ENCODE data around the gene ZNF644.
"Not testable (repeated sequence)": the region's sequence is repeated elsewhere in the genome, so short reads cannot be mapped to it uniquely, and the experiment has no call there.

ZNF644 gene

DNA sequence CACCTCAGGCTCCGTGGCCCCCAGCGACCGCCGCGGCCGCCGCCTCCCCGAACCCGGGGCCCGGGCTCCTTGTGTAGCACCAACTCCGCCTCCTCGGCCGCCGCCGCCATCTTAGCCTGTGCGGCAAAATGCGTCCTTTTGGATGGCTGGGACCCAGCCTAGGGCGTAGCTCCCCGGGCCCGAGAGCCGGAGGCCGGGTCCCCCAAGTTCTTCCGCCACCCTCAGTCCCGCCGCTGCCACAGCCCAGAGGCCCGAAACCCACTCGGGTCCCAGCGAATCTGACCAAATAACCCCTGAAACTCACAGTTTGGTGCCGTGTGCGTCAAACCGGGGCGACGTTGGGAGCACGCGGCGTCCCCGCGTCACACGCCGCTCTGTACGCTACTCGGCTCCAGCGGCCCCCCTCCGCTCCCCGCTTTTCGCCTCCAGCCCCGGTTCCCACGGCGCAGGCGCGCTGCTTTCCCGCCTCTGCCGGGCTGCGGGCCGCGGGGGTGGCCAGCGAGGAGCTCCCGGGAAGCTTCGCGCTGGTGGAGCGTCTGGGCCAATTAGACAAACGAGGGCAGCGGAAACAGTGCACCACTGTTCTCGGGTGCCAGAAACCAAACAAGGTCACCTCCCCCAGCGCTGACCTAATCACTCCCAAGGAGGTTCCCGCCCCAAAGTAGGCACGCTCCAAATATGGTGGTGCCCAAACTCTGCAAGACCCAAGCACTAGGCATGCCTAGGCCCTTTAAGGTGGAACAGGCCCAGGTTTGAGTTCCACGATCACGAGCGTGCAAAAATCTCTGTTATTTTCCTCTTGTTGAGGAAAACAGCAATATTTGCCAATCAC, at the start of gene ZNF644:
Gene ZNF644, minus strand, starts transcription at position 350 of the 832 bp plus-strand sequence. CDS start 39,682 bp downstream, outside the sequence.
- DNase-seq (ENCODE audit: low read depth, low spot score), result peak; percentile 65

DNA sequence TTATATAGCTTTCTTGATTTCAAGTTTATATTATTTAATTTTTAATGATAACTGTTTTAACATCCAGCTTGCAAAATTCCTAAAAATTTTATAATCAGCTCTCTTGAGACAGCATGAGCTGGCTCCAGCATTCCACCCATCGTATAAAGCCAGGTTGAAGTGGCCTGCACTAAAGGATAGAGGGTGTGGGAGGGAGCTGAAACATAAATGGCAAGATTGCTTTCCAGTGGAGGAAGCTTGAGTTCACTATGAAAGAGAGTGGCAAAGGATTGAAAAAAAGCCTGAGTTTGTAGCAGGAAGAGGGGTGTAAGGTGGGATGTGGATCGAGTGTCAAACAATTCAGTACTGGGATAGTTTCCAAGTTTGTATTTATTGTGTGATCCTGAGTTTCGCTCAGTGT, 48.5 kb upstream of the ZNF644 start:
- DNase-seq (ENCODE audit: low read depth, low spot score), result no peak

DNA sequence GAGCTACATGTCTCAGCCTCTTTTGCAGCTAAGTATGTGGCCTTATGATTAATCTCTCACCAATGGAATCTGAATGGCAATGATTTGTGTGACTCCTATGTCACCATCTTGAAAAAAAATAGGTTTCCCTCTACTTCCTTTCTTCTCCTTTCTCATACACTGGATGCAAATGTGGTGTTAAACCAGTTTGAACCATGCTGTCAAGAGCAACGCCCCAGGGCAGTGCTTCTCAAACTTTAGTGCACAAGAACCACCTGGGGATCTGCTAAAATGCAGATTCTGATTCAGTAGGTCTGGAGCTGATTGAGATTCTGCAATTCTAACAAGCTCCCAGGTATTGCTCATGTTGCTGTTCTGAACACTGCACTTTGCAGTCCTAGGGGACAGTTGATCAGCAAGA, 44.7 kb upstream of the ZNF644 start:
- DNase-seq (ENCODE audit: low read depth, low spot score), result no peak

DNA sequence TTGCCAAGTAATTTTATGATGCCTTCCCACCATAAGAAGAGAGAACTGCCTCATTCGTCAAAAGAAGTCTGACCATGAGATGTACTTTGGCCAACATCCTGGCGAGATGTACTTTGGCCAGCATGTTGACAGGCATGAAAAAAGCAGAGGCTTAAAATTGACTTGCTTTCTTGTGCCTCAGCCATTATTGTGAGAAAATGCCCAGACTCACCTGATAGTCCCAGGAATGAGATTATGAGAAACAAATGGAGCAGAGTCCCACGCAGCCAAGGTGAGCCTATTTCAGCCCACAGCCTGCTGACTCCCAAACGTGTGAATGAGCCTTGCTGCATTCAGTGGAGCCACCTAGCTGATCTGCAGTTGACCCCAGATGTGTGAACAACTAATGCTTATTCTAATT, 43.5 kb upstream of the ZNF644 start:
- DNase-seq (ENCODE audit: low read depth, low spot score), result no peak

DNA sequence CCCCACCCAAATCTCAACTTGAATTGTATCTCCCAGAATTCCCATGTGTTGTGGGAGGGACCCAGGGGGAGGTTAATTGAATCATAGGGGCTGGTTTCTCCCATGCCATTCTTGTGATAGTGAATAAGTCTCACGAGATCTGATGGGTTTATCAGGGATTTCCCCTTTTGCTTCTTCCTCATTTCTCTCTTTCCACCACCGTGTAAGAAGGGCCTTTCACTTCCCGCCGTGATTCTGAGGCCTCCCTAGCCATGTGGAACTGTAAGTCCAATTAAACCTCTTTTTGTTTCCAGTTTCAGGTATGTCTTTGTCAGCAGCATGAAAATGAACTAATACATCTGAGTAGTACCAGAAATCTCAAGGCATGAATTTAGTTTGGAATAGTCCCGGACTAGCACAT, 41.6 kb upstream of the ZNF644 start:
- not testable (repeated sequence) for DNase-seq (ENCODE audit: low read depth, low spot score)

DNA sequence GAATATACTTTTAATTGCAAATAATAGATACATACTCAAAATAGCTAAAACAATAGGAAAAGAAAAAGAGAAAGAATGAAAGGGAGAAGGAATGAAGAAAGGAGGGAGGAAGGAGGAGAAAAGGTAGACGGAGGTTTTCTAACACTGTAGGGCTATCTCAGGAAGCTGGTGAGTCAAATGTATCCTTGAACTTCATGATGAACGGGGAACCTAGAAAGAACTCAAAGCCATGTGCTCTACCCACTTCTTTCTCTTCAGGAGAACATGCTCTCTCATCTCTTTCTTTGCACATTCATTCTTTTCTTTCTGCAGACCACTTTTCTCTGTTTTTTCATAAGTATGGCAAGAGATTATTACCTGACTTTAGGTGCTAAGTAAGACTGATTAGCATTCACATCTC, 37.3 kb upstream of the ZNF644 start:
- no peak for DNase-seq (ENCODE audit: low read depth, low spot score)

DNA sequence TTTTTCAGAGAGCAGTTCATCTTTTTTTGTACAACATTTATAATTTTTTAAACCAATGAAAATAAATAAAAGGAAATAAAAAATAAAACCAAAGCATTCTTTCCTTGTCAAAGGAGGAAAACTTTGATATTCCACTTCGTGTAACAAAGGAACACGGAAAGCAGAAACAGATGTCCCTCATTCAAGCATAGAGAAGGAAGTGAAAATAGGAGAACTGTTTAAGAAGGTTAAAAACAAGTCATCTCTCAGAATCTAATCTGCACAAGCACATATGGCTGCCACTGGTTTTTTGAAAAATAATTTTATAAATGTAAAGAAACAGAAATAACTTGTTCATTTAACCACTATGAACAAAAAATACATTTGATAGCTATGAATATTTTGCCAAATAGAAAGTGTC, 35.9 kb upstream of the ZNF644 start:
- no peak for DNase-seq (ENCODE audit: low read depth, low spot score)

DNA sequence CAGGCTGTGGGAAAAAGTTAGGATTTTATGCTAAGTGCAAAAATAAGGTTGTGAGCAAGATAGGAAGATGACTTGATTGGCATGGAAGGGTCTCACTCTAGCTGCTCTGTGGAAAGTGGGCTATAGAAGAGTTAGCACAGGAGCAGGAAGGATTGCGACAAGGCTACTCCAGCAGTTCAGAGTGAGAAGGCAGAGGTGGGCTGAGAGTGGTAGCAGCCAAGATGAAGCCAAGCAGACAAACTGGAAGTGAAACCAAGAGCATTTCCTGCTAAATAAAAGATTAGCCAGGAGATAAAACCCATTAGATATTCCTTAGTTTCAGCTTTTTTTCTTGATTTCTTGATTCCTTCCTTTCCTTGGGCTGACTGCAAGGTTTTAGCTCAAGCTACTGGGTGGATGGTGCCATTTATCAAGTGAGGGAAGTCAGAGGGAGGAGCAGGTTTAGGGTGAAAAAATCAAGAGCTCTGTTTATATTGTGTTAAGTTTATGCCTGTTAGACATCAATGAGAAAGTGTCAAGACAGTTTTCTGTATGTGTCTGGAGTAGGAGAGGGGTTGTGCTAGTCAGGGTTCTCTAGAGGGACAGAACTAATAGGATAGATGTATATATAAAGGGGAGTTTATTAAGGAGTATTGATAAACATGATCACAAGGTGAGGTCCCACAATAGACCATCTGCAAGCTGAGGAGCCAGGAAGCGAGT, 33.1 kb upstream of the ZNF644 start:
- no peak for DNase-seq (ENCODE audit: low read depth, low spot score)

DNA sequence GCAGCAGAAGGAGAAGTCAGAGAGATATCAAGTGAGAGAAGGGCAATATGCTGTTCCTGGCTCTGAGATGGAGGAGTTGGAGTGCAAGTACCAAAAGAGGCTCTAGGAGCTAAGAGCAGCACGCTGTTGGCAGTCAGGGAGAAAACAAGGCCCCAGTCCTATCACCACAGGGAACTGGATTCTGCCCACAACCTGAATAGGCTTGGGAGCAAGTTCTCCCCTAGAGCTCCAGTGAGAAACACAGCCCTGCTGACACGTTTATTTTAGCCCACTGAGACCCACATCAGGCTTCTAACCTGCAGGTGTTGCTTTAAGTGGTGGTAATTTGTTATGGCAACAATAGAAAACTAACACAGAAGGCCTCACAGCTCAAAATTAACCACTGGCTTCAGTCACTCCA, 31.8 kb upstream of the ZNF644 start:
- DNase-seq (ENCODE audit: low read depth, low spot score), result no peak

DNA sequence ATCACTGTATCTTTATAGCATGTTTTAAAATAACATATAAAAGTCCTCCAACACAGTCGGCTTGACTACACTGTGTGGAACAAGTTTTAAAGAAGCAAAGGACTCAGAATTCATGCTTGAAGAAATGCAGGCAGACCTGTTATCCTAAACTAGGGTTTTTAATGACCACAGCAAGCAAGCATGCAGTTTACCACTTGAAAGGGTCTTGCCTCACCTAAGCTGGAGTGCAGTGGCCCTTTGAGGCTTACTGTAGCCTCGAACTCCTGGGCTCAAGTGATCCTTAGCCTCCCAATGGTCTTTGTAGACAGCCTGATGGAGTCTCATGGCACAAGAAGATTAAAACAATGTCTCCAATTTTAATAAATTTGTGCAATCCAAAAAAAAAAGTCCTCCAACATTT, 27.7 kb upstream of the ZNF644 start:
- DNase-seq (ENCODE audit: low read depth, low spot score), result not testable (repeated sequence)

DNA sequence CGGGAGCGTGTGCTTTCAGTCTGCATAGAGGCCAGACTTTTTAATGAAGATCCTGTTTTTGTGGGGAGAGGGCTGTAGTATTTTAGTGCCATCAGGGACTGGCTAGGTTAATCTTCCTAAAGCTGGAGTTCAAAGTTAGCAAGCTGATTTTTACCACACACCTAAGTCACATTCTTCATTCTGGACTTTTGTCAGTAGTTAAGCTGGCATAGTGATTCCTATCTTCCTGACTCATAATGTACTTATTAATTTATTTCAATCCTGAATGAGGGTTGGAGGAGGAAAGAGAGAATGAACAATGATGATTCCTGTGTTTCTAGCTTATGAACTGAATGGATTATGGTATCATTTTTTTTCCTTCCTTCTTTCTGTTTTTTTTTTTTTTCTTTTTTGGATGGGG, 24.9 kb upstream of the ZNF644 start:
- DNase-seq (ENCODE audit: low read depth, low spot score), result no peak

DNA sequence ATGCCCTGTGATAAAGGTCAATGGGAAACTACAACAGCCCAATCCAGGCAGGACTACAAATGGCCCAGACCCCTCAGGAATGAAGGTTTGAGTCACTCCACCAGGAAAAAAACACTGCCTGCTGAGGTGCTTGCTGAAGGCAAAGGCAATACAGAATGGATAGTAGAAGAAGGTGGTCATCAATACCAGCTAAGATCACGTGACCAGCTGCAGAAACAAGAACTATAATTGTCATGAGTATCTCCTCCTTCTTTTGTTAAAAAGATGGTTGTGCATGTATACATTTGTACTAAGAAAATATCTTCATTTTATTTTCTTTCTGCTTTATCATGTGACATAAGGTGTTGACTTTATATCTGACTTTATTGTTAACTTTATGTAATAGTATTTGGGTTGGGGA, 23.4 kb upstream of the ZNF644 start:
- DNase-seq (ENCODE audit: low read depth, low spot score), result no peak

DNA sequence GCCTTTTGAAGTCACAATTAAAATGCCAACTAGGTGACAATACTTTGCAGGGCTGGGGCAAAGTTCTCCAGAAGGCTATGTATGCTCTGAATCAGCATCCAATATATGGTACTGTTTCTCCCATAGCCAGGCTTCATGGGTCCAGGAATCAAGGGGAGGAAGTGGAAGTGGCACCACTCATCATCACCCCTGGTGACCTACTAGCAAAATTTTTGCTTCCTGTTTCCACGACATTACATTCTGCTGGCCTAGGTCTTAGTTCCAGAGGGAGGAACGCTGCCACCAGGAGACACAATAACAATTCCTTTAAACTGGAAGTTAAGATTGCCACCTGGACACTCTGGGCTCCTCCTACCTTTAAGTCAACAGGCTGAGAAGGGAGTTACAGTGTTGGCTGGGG, 22.9 kb upstream of the ZNF644 start:
- not testable (repeated sequence) for DNase-seq (ENCODE audit: low read depth, low spot score)

DNA sequence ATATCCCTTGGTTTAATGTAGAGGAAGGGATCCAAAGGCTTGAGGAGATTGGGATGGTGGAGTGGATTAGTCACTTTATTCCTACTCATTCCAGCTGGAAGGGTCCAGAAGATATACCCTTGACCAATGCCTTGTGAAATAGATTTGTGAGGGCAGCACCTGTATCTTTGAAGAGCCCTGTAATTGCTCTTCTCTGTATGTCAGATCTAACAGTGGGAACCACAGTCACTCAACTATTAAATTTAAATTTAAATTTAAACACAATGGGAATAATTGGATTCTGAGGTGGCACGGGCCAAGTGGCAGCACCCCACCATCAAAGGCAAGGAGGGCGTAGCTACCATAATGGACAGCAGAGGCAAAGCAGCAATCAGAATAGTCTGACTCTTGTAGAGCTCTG, 20.5 kb upstream of the ZNF644 start:
- DNase-seq (ENCODE audit: low read depth, low spot score), result not testable (repeated sequence)

DNA sequence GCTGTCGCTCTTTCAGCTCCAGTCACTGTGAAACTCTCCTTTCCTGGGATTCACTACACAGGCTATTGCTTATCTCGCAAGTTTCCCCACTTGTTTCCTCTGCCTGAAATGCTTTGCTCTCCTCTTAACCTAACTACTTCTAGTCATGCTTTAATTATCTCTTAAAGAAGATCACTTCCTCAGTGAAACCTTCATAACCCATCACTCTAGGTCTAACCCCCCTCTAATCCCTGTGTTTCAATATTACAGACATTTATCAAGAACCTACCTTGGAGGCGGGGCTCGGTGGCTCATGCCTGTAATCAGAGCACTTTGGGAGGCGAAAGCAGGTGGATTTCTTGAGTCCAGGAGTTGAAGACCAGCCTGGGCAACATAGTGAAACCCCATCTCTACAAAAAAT, 16.7 kb upstream of the ZNF644 start:
- DNase-seq (ENCODE audit: low read depth, low spot score), result no peak

DNA sequence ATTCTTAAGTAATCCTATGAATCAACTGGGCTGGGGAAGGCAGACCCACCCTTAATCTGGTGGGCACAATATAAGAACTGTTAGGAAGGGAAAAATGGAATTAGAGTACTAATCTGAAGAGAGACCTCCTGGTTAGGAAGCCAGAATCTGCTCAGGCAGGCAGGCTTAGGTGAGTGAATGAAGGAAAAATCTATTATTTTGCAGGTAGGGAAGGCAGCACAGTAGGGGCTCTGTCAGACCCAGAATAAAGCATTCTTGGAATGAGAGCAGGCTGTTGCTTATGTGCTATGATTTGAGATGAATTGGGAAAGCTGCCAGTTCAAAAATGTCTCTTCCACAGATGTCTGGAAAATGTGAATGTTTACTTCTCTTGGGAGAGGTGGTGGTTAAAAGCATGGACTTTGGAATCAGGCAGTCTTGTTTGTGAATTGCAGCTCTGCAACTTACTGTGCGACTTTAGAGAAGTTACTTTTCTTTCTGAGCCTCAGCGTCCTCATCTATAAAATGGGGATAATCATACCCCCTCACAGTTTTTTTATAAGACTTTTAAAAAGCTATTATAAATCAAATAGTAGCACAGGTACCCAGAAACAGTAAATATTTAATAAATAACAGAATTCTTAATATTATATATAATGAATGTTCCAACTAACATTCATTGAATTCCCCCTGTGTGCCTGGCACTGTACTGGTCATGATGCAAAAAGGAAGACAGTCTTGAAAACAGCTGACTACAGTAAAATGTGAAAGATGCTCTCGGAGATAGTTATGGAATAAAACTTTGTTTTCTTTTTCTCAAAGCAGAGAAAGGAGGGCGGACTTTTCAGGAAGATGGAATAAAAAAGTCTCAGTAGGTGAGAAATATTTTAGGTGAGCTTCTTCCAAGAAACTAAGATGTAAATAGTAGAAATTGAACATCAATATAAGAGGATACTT, 15.3 kb upstream of the ZNF644 start:
- DNase-seq (ENCODE audit: low read depth, low spot score), result no peak

DNA sequence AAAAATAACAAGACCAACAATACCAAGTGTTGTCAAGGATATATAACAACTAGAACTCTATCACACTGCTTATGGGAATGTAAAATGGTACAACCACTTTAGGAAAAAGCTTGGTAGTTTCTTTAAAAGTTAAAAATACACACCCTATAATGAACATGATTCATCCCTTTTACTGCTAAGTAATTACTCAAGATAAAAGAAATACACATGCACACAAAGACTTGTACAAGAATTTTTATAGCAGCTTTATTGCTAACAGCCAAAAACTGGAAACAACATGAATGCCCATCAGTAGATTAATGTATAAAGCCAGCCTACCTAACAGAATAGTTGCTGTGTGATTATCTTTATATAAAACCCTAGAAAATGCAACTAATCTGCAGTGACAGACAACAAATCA, 10.5 kb upstream of the ZNF644 start:
- DNase-seq (ENCODE audit: low read depth, low spot score), result no peak

DNA sequence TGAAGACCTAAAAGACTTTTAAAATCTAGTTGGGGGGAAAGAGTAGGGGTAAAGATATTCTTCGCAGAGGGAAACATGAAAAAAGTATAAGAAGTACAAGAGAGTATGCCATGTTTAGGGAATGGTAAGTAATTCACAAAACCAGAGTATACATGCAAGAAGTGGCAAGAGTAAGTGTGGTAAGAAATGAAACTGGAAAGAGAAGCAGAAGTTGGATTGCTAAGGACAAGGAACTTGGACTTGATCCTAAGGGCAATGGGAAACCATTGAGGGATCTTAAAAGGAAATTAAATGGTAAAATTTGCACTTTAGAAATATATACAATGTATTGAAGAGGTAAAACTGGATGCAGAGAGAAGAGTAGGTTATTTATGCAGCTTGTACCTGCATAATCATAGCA, 9.2 kb upstream of the ZNF644 start:
- no peak for DNase-seq (ENCODE audit: low read depth, low spot score)

DNA sequence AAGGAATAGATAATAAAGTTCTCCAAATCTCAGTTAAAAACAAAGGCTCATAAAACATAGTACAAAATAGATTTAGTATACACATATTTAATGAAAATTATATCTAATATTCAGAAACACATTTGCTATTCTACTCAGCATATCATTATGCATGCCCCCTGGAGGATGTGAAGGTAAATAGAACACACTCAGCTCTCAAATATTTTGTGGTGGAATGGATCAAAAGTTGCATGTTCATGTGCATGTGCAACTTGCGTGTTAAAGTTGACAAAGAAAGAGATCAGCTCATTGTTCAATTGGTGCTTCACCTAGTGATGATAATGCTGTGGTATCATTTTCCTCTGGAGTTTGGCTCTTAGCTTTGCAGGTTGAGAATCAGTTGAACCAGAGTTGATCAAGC, 4.9 kb upstream of the ZNF644 start:
- DNase-seq (ENCODE audit: low read depth, low spot score), result no peak

DNA sequence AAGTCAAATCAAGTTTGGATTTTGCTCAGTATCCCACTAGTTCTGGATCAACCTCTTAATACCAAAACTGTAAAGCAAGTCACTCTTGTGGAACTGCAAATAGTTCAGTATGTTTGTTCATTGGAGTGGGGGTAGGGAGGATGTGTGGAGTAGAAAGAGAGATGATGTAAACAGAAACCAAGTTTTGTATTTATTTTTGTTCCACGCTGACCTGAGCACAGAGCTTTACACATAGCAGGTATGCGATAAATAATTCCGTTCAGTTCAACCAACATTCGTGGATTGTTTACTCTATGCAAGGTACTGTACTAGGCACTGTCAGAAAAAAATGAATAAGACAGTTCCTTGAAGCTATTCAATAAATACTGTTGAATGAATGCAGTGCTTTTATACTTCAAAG, 4.5 kb upstream of the ZNF644 start:
- no peak for DNase-seq (ENCODE audit: low read depth, low spot score)

DNA sequence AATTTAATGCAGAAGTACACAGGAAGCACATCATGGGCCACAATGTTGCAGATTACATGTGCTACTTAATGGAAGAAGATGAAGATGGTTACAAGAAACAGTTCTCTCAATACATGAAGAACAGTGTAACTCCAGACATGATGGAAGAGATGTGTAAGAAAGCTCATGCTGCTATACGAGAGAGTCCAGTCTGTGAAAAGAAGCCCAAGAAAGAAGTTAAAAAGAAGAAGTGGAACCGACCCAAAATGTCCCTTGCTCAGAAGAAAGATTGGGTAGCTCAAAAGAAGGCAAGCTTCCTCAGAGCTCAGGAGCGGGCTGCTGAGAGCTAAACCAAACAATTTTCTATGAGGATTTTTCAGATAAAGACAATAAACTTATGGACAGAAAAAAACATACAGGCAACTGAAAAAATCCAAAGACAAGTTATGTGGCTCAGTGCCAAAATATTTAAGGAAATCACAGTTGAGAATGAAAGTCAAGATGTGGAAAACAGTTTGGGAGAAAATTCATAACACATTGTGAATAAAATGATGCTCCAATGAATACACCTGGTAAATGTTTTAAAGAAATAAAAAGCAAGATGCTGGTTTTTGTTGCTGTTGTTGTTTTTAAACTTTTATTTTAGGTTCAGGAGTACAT, 2.8 kb upstream of the ZNF644 start:
- no peak for DNase-seq (ENCODE audit: low read depth, low spot score)

DNA sequence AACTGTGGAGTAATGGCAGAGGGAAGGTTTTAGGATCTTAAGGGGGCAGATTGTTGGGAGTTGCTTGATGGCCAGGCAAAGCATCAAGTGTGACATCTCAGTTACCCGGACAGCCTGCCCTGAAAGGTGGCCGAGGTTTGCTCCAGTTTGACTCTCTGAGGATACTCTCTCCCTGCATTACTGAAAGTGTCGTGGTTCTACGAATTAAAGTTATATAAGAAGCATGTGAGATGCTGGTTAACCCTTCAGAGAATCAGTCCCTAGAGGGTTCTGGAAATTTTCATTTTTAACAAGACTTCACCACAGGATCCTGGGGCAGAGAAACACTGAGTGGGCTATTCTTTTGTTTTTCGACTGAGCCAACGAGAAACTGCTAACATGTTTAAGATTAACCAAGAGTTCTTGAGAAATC, 689 bp upstream of the ZNF644 start:
- DNase-seq (ENCODE audit: low read depth, low spot score), result no peak

Measured in brain pericyte (primary cell).